Astrocyte of the spinal cord (primary cell): ENCODE data around the gene RDH12.

Source experiments
- DNase-seq: peaks from one replicate; pipeline ENCODE4 v3.0.0; 2011; ENCODE audit warnings: low read depth, low spot score
- H3K4me3 ChIP-seq: 2 replicates; pipeline ENCODE4 v1.5.1; 2011; ENCODE audit warnings: low read depth, mild to moderate bottlenecking, low read length, moderate library complexity
- CTCF ChIP-seq: IDR thresholded peaks from 2 replicates; pipeline ENCODE4 v1.5.1; 2012; ENCODE audit warnings: low read depth, mild to moderate bottlenecking, low read length, inconsistent platforms
- in situ Hi-C: cut with HindIII; loops from 2 replicates; pipeline ENCODE4 v1.10.0; 2017; ENCODE audit warnings: low sequenced_read_pairs

Gene RDH12

GRCh38 chr14:67766035-67766680 is 64.5 kb downstream of the RDH12 start:
- in situ Hi-C loops = no loop called here
- DNase-seq = no peak
- H3K4me3 ChIP-seq = no peak overlapping the region
- TF ChIP-seq CTCF = no peak

DNA sequence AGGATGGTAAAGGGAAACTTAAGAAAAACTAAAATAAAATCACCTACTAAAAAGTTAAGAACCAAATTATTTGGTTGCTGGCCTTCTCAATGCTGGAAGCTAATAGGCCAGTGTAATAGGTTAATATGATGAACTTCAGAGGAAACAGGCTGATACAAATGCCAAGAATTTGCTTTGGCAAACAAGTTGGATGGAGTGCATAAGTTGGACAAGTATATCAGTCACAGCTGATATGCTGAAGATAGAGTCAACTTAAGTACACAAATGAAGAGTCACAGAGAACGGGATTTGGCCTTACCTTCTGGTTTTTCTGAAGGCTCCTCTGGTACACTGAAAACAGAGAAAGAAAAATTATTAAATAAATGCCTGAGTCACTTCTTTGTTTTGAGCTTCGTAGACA is 66.5 kb downstream of the RDH12 start:
- no peak overlapping the region for H3K4me3 ChIP-seq
- TF ChIP-seq CTCF = no peak
- DNase-seq = no peak
- in situ Hi-C loops = no loop called here

DNA sequence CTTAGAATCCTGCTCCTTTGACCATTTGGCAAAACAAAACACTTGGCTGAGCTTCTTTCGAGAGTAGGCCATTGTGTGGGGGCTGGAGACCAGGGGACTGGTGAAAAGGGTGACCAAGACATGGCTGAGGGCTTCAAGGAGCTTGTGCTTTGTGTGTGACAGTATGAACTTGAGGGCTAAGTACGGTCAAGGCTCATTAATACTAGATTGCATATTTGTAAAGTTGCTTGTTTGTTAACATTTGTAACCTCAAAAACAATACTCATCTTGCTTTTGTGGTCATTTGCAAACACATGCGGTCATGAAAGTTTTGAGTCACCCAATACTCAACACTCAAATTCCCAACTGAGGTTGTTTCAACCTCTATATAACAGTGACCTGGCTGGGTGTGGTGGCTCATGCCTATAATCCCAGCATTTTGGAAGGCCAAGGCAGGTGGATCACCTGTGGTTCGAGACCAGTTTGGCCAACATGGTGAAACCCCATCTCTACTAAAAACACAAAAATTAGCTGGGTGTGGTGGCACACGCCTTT is 72.2 kb downstream of the RDH12 start:
- DNase-seq = no peak
- in situ Hi-C loops = no loop called here
- H3K4me3 ChIP-seq = no peak overlapping the region
- no peak for TF ChIP-seq CTCF

DNA sequence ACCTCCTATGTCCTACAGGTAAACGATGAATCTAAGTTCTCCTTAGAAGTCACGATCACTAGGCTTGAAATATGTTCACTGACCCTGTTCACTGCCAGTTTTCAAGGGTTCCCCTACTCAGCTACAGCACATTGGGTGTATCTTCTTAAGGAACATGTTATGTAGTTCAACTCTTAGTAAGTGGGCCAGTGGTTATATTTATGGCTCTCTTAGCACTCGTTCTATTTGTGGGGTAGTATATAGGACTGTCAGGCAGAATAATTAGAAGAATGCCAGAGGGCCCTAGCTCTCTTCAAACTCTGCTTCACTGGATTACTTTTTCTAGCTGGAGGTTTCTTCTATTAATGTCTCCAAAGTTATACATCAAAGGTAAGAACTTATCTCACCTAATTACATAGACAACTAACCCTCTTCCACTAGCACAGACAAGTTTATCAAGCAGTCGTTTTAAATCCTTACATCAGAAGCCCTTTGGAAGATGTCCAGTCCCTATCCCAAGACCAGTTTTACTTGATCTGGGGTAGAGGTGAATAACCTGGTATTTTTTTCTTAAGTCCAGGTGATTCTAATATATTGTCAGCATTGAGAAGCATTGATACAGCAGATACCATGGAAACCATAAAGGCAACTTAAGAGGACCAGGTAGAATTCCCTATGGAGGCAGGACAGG is 75.1 kb downstream of the RDH12 start:
- TF ChIP-seq CTCF = no peak
- no peak overlapping the region for H3K4me3 ChIP-seq
- no peak for DNase-seq
- in situ Hi-C loops = no loop called here

- TF ChIP-seq CTCF = no peak
- no peak for DNase-seq
- in situ Hi-C loops = no loop called here
- no peak overlapping the region for H3K4me3 ChIP-seq
Observed at GRCh38 chr14:67778792-67779191, 77.1 kb downstream of the RDH12 start.

DNA sequence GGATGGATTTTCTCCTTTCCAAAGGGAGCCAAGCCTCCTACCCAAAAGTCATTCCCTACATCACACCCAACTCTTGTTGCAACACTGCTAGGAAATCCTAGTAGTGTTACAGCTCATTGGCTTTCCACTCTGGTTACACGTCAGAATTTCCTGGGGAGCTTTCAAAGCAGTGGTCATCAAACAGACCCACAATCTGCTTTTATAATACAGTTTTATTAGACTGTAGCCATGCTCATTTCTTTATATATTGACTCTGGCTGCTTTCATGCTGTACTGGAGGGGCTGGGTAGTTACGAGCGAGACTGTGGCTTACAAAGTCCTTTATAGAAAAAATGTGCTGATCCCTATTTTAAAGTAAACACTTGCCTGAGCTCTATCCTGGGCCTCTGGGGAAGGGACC is 80.4 kb downstream of the RDH12 start:
- in situ Hi-C loops = no loop called here
- no peak for DNase-seq
- H3K4me3 ChIP-seq = no peak overlapping the region
- no peak for TF ChIP-seq CTCF
